ENCODE measurements around the gene ADAMTS16. TPM values are rescaled to one million over a fixed set of nuclear protein-coding genes. Genes with fewer than 3 reads are reported as not detected.

ADAMTS16 gene
- total RNA-seq, 1 experiment from 2014 or later, result 11.6 TPM

GRCh38 chr5:5221724-5222123 is 81.6 kb downstream of the ADAMTS16 start:
- DNase-seq (ENCODE audit: low read depth), result peak; percentile 18

DNA sequence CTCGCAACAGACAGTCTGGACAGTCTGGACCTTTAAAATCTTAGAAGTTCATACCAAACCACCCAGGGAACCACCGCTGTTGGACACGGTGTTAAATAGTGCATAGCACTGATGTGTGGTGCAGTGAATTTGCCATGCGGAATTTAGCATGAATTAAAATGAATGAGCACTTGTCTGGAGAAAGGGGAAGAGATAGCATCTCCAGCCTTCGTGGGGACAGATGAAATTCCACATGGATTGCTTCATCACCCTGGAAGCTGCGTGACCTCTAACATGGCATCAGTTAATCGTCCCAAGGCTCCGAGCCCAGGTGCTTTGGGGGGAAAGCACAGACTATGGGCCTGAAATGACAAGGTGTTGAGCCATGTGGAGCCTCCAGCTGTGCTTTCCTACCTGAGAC is 91.4 kb downstream of the ADAMTS16 start:
- DNase-seq (ENCODE audit: low read depth), result no peak

GRCh38 chr5:5234912-5235311 is 94.8 kb downstream of the ADAMTS16 start:
- DNase-seq (ENCODE audit: low read depth), result no peak

GRCh38 chr5:5235685-5236084 is 95.6 kb downstream of the ADAMTS16 start:
- no peak for DNase-seq (ENCODE audit: low read depth)

DNA sequence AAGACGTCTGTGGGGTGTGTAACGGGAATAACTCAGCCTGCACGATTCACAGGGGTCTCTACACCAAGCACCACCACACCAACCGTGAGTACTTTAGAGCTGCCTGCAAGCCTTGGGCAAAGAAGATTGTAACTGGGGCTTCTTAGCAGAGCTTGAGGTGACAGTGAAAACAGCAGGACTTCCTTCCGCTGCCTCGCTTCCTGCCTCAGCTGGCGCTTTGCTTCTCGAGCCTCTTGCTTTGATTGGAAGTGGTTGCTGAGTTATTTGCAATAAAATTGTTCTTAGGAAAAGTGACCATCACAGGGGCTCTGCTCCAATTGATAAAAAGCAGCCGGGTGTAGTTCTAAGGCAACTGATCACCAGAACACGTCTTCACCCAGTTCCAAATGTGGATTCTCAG is 99.1 kb downstream of the ADAMTS16 start:
- no peak for DNase-seq (ENCODE audit: low read depth)

DNA sequence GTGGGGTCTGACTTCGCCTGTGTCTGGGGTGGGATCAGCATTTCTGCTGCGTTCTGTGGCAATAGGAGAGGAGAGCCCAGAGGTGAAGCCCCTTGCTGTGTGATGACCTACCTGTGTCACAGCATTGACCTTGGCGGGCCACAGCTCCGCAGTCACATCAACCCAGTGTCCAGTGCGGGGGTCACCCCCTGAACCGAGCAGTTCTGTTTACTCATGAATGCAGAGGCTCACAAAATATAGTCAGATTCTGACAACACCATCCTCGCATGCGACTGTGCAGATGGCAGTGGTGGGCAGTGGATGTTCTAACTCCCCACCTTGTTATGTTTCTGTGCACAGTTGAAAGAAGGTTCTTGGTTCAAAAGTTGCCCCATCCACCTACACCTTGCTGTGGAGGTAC is 100.1 kb downstream of the ADAMTS16 start:
- DNase-seq (ENCODE audit: low read depth), result no peak

GRCh38 chr5:5242056-5242455 is 101.9 kb downstream of the ADAMTS16 start:
- no peak for DNase-seq (ENCODE audit: low read depth)

GRCh38 chr5:5246736-5247135 is 106.6 kb downstream of the ADAMTS16 start:
- DNase-seq (ENCODE audit: low read depth), result no peak

DNA sequence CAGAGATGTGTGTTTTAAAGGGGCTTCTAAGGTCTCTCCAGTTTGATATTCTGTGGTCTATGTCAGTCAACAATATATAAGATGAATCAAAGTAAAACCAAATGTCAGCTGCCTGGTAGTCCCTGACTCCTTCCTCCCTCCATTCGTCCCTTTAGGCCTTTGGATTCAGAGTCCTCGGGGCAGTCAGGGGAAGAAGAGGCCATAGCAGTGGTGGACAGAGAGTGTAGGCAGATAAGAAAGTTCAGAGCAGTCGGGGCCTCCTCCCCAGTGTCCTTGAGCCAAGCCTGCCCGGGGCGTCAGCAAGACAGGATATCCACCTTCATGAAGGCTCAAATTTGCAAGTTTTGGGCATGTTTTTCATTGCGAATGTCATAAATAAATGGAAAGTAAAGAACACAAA is 110.6 kb downstream of the ADAMTS16 start:
- no peak for DNase-seq (ENCODE audit: low read depth)

DNA sequence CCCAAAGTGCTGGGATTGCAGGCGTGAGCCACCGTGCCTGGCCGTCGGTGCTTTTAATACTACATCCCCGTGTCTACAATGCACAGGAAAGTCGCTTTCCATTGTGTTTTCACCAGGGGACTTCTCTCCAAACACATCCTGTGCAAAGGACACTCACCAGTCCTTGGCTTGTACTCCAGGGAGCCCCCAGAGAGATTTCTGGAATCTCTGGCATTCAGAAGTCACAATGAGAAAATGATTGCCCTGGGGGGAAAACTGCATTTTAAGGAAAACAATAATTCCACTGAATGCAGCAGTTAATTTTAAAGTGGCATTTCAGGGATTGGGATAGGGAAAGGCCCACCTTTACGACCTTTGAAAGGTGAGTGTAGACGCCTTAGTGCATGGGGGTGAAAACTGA is 112.0 kb downstream of the ADAMTS16 start:
- DNase-seq (ENCODE audit: low read depth), result no peak

DNA sequence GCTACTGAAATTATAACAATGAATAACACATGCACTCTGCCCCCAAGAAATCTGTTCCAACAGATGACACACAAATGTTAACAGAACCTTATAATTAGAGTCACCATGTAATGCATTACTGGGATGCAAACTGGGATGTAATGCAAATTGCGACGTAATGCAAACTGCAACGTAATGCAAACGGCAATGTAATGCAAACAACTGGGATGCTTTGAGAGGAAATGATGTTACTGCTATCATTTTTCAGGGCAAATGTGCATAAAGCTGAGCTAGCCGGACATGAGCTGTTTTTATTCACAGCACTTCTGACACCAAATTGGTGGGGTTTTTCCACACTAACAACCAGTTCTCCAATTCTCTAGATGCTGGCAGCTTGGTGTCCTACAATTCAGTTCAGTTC is 117.2 kb downstream of the ADAMTS16 start:
- DNase-seq (ENCODE audit: low read depth), result no peak

DNA sequence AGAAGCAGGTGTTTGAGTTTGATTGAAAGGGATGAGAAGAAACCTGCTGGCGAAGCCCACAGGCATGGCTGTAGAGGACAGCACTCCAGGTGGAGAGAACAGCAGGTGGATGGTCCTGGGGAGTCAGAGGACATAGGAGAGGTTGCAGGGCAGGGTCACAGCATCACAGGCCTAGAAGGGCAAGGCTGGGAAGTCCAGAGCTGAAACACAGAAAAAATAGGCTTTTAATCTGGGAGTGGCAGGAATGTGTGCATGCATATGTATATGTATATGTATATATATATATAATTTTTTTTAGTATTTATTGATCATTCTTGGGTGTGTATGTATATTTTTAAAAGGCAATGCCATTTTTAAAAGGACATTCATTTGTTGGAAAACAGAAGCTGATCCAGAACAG is 118.4 kb downstream of the ADAMTS16 start:
- DNase-seq (ENCODE audit: low read depth), result no peak

- DNase-seq (ENCODE audit: low read depth), result no peak
These were observed 124.6 kb downstream of the ADAMTS16 start for GRCh38 chr5:5264727-5265126.

- no peak for DNase-seq (ENCODE audit: low read depth)
These were observed 126.2 kb downstream of the ADAMTS16 start for GRCh38 chr5:5266297-5266696.

DNA sequence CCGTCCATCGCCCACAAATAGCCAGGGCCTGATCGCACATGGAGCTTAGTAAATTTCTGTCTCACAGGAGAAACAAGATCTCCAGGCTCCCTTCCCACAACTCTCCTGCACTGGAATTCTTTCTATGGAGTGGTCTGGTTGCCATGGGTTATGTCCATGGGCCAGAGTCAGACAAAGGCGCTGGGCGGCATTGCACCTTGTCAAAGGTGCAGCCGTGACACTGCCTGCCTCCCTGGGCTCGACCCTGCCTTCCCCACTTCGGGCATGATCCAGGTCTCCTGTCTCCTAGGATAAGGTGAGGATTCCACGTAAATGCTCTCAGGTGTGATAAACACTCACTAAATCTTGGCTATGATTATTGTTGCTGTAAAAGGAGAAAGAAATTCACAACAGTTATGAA is 130.0 kb downstream of the ADAMTS16 start:
- DNase-seq (ENCODE audit: low read depth), result no peak

- DNase-seq (ENCODE audit: low read depth), result peak; percentile 96
These were observed 131.0 kb downstream of the ADAMTS16 start for GRCh38 chr5:5270958-5271785.

DNA sequence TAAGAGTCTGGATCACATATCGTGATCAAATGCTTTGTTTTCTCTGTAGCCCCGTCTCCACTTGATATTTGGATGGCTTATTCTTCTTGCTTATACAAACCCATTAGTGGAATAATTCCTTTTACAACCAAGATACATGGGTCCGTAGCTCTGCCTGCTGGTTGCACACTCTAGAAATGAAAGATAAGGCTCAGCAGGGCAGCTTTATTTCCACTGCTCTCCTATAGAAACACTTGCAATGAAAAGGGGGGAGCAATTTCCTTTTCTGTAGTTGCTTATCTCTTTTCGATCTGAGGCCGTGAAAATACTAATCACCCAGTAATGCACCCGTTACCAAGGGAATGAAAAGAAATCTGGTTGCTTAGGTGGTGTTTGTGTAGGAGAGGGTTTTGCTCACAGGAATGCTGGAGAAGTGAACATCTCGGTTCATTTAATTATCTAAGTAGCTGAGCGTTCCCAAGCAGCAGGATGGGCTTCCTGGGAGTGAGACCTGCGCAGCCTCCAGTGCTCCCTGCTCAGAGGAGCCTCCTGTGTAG is 131.7 kb downstream of the ADAMTS16 start:
- peak; percentile 60 for DNase-seq (ENCODE audit: low read depth)

GRCh38 chr5:5273398-5273797 is 133.3 kb downstream of the ADAMTS16 start:
- no peak for DNase-seq (ENCODE audit: low read depth)

DNA sequence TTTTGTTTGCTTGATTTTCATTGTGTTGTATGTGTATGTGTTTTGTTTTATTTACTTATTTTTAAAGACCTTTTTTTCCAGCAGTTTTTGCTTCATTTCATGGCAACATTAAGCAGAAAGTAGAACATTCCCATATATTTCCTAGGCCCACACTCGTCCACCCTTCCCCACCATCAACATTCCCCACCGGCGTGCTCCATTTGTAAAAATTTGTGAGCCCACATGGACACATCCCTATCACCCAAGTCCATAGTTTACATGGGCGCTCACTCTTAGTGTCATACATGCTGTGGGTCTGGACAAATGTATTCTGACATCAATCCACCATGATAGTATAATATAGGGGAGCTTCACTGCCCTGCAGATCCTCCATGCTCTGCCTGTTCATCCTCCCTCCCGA is 133.8 kb downstream of the ADAMTS16 start:
- DNase-seq (ENCODE audit: low read depth), result no peak

DNA sequence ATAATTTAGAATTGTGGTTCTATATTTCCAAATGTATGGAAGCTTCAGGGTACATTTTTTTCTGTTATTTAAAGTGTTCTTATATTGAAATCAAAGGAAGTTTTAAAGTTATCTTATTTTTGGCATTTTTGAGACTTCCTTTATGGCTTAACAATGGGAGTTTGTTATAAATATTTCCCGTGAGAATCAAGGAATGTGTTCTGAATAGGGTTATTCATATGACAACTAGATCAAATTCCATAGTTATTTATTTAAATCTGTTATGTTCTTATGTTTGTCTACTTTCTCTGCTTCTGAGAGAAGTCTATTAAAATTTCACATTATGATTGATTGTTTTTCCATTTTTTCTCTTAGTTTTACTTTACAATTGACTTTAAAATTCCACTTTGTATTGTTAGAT is 135.1 kb downstream of the ADAMTS16 start:
- no peak for DNase-seq (ENCODE audit: low read depth)

GRCh38 chr5:5276430-5276829 is 136.3 kb downstream of the ADAMTS16 start:
- DNase-seq (ENCODE audit: low read depth), result no peak

- DNase-seq (ENCODE audit: low read depth), result no peak
These were observed 136.9 kb downstream of the ADAMTS16 start for GRCh38 chr5:5276951-5277517.

- no peak for DNase-seq (ENCODE audit: low read depth)
These were observed 138.2 kb downstream of the ADAMTS16 start for GRCh38 chr5:5278201-5278814.

All from Daoy (cell line).